ENCODE data around the gene PRPF6. TPM values are rescaled to one million over a fixed set of nuclear protein-coding genes. Genes with fewer than 3 reads are reported as not detected.

PRPF6 gene
- total RNA-seq, 4 donors from 2014 or later: 28.5 to 73.0 (median 69.6) TPM

DNA sequence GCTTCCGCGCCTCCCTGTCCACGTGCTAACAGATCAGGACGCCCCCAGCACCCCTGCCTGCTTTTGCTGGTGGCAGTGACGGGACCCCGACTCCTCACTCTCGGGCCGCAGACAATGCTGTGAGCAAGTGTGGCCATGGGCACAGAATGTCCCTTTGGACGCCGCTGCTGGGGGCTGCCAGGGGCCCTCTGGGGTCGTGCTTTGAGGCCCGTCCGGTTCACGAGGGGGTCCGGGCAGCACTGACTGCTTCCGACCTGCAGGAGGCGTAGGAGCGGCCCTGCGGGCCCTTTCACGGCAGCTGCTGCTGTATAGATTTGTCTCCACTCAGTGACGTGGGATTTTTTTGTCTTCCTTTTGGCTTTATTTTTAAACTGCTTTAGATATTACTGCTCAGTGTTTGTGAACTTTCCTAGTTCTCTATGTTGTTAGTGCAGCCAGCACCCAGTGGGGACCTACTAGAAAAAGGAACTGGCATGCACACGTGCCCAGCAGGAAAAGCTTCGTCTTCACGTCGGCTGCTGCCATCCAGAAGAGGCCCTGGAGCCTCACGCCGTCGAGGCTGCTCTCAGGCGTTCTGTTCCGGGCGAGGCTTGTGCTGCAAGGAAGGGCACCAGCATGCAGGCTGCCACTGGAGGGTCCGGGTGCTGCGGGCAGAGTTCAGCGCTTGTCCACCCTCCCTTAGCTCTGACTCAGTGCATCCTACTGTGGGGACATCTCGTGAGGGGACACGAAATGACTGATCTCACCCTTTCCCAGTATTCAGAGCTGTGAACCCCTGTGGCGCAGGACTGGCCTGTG lies 46.5 kb upstream of the PRPF6 start:
- no peak for DNase-seq
- no peak overlapping the region for H3K27ac ChIP-seq
- no peaks in the 10 kb centered on the region for H3K9me3 ChIP-seq
- TF ChIP-seq, protein P1, sequence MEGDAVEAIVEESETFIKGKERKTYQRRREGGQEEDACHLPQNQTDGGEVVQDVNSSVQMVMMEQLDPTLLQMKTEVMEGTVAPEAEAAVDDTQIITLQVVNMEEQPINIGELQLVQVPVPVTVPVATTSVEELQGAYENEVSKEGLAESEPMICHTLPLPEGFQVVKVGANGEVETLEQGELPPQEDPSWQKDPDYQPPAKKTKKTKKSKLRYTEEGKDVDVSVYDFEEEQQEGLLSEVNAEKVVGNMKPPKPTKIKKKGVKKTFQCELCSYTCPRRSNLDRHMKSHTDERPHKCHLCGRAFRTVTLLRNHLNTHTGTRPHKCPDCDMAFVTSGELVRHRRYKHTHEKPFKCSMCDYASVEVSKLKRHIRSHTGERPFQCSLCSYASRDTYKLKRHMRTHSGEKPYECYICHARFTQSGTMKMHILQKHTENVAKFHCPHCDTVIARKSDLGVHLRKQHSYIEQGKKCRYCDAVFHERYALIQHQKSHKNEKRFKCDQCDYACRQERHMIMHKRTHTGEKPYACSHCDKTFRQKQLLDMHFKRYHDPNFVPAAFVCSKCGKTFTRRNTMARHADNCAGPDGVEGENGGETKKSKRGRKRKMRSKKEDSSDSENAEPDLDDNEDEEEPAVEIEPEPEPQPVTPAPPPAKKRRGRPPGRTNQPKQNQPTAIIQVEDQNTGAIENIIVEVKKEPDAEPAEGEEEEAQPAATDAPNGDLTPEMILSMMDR (IDR thresholded peaks at IDR 0.05): no peak
- no peak for TF ChIP-seq POLR2A (IDR thresholded peaks at IDR 0.05)
- no peak overlapping the region for H3K4me3 ChIP-seq
- no peaks in the 10 kb centered on the region for H3K4me1 ChIP-seq
- intact Hi-C loops (cut with DNase I; ENCODE audit: low total_unique reads): no loop called here
- H3K27me3 ChIP-seq: no peaks in the 10 kb centered on the region
- no peaks in the 10 kb centered on the region for H3K36me3 ChIP-seq

DNA sequence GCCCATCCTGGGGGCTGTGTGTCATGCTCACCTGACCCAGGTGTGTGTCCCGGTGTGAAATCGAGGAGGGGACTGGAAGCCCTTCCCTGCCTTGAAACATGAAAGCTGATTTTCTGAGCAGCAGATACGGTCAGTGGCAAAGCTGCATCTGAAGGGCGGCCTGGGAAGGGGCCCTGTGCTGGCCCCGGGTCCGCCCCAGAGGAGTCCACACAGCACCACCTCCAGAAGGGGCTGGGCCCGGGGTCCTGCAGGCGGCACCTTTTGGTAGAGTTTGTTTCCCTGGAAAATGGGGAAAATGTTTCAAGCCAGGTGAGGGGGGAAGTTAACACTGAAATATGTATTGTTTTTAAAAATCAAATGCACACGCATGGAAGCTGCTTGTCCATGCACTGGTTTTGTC lies 45.5 kb upstream of the PRPF6 start:
- Histone ChIP-seq H3K9me3 (no peaks in the 10 kb centered on the region), H3K36me3 (no peaks in the 10 kb centered on the region), H3K27me3 (no peaks in the 10 kb centered on the region), H3K4me1 (no peaks in the 10 kb centered on the region), H3K27ac (no peak overlapping the region), H3K4me3 (no peak overlapping the region)
- intact Hi-C loops (cut with DNase I; ENCODE audit: low total_unique reads): no loop called here
- TF ChIP-seq POLR2A (IDR thresholded peaks at IDR 0.05): no peak
- TF ChIP-seq, protein P1 (IDR thresholded peaks at IDR 0.05): no peak
- no peak for DNase-seq

DNA sequence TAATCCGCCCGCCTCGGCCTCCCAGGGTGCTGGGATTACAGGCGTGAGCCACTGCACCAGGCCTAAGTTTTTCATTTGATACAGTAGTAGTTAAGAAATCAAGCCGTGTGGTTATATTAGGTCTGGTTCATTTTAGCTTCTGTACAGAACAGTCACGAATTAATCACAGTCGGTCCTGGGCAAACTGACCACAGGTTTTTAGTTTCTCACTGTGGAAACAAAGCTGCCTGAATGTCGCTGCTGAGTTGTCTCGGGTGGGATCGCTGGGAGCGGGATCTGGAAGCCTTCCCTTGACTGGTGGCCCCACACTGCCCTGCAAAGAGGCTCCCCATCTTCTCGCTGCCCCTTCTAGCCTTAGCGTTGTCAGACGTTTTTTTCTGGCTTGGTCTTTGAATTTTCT lies 43.3 kb upstream of the PRPF6 start:
- TF ChIP-seq POLR2A (IDR thresholded peaks at IDR 0.05): no peak
- TF ChIP-seq, protein P1 (IDR thresholded peaks at IDR 0.05): no peak
- Histone ChIP-seq H3K4me3 (no peak overlapping the region), H3K36me3 (no peaks in the 10 kb centered on the region), H3K27ac (no peak overlapping the region), H3K27me3 (no peaks in the 10 kb centered on the region), H3K4me1 (no peaks in the 10 kb centered on the region), H3K9me3 (no peaks in the 10 kb centered on the region)
- intact Hi-C loops (cut with DNase I; ENCODE audit: low total_unique reads): no loop called here
- no peak for DNase-seq

GRCh38 chr20:63939061-63939935 lies 41.6 kb upstream of the PRPF6 start:
- no peak for TF ChIP-seq POLR2A (IDR thresholded peaks at IDR 0.05)
- TF ChIP-seq, protein P1 (IDR thresholded peaks at IDR 0.05): no peak
- Histone ChIP-seq H3K36me3 (no peaks in the 10 kb centered on the region), H3K9me3 (no peaks in the 10 kb centered on the region), H3K27me3 (no peaks in the 10 kb centered on the region), H3K4me1 (no peaks in the 10 kb centered on the region), H3K27ac (no peak overlapping the region), H3K4me3 (no peak overlapping the region)
- intact Hi-C loops (cut with DNase I; ENCODE audit: low total_unique reads): no loop called here
- DNase-seq: no peak

DNA sequence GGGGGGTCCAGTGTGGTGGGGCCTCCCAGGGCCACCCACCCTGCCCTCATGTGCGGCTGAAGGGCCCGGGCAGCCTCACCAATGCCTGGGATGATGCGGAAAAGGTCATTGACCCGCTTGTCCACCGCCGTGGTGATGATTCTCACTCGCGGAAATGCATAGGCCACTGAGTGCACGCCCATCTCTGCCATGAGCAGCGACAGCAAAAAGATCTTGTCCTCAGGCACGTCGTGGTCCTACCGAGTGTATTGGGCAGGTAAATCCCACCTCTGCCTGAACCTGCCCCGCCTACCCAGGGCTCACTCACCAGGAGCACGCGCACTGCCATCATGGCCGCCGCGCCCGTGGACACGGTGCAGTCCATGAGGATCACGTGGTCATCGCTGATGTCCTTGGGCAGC lies 40.9 kb upstream of the PRPF6 start:
- Histone ChIP-seq H3K4me3 (no peak overlapping the region), H3K9me3 (no peaks in the 10 kb centered on the region), H3K4me1 (no peaks in the 10 kb centered on the region), H3K27me3 (no peaks in the 10 kb centered on the region), H3K36me3 (no peaks in the 10 kb centered on the region), H3K27ac (no peak overlapping the region)
- no peak for DNase-seq
- TF ChIP-seq POLR2A (IDR thresholded peaks at IDR 0.05): no peak
- TF ChIP-seq, protein P1 (IDR thresholded peaks at IDR 0.05): no peak
- intact Hi-C loops (cut with DNase I; ENCODE audit: low total_unique reads): no loop called here
